Activated CD4-positive, CD25-positive, alpha-beta regulatory T cell (primary cell): ENCODE data around the gene CXXC4.

Experiments used
- DNase-seq, 4 experiments: peaks; one replicate each; lab custom pipeline; 2025; lab: John Stamatoyannopoulos, UW

CXXC4 gene

DNA sequence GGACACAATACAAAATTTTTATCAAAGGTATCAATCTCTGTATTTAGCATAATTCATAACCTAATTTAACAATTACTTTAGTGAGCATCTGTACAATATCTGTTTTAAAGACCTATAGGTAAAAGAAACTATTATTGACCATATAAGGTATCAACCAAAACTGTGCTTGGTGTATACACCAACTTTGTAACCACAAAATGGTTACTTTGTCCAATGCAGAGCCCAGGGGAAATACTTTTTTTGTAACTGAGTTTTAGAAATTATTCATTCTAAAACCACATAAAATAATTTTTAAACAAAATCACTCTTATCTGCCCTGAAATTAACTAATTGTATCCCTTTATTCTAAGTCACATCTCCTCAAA lies 5.0 kb downstream of the CXXC4 start:
- DNase-seq: no peak

DNA sequence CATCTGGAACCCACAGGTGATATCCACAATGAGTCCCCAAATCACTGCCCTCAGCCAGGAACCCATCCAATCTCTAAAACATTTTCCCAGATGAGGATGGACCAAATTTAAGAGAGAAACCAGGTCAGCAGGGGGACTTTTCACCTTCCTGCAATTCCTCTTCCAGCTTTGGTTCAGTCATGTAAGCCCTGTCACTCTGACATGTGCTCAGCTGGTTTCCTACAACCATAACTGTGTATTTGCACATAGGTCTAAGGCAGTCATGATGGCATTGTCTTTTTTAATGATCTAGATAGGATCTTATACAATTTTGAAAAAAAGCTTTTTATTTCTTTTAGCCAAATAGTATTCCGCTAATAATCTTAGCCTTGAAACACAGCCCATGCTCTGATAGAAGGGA lies 6.5 kb downstream of the CXXC4 start:
- DNase-seq: no peak

DNA sequence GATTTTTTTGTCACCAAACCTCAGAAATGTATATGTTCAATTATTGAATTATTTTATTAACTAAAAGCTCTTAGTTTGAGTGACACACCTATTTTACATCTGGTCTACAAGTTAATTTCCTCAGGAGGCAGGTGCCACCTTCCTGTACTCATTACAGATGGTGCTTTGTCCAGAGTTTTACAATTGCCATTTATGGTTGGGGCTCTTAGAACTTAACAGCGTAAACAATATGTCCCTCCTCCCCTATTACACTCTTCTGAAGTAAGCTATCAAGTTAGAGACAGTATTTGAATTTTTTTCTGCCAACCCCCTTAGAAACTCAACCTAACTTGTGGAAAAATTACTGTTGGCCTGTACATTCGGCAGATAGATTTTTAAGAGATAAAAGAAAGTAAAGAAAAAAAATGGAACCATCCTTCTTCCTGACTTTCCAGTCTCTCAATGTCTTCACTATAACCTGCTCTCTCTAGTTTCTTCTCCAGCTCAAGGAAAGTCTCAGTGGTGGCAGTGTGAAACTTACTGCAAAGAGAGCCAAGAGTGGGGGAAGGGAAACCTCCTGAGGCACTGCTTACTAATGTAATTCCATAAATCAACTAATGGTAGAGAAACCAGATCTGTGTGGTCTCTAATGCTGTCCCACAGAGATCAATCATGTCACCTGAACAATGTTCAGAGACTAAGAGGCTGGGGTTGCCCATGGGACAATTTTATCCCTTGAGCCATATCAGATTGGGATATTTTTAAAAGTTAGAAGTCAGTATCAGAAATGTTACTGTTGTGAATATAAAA lies 7.8 kb downstream of the CXXC4 start:
- no peak for DNase-seq

DNA sequence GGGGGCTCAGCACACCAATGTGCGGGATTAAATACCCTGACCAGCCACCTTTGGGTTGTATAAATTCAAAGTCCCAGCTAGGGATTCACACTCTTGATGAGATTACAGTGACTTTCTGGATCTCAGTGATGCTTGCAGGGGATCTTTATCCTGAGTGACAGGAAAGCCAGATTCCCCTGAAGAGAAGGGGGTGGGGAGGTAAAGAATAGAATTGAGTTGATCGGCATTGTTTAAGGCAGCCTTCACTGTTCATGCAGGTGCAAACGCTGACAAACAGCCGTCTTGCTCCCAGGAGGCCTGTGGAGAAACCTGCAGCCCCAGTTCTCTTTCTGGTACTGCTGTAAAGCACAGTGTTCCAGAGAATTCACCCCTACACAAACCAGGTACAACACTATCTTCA lies 19.0 kb downstream of the CXXC4 start:
- no peak for DNase-seq

DNA sequence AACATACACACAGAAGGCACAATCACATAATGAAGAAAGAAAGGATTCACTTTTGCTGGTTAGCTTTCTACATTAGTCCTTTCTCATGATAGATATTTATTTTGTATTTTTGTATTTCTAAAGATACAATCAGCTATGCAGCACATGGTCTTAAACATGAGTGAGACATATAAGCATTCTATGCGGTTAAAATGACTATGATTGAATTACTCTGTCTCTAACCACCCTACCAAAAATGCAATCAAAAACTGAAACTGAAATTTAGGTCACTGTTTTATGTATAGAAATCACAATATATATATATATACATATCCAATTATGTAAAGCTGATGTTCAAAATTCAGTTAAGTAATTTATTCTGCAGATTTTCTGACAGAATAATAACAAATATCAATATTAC lies 21.9 kb downstream of the CXXC4 start:
- DNase-seq: no peak

DNA sequence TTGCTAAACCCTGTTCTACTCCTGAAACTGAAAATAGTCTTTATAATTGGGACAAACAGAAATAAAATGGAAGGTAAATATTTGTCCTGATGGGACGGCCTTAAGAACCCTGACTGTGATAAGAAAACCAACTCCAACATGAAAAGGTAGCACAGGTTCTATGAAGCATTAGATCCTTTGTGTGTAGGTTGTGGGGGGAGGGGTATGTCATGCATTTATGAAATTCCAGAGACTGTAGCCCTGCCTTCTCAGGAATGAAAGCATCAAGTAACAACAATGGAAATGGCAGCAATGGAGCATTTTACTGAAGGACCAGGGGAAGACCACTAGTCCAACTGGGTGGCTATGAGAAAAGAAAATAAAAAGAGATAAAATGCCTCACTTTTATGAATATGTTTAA lies 23.9 kb downstream of the CXXC4 start:
- DNase-seq: no peak

DNA sequence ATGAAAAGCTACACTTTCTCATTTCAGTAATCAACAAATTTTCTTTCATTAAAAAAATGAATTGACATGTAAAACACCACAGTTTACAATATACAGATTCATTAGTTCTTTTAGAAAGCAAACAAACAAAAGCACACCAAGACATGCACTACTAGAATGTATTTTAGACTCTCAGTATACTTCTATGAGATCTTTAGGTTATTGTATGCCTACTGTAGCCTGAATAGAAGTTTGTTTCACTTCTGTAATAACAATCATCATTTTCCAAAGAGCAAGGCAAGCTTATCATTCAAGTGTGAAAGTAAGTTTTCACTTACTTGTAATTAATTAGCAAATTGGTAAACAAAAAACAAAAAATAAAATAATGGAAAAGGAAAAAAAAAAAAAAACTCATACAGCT lies 24.9 kb downstream of the CXXC4 start:
- no peak for DNase-seq

DNA sequence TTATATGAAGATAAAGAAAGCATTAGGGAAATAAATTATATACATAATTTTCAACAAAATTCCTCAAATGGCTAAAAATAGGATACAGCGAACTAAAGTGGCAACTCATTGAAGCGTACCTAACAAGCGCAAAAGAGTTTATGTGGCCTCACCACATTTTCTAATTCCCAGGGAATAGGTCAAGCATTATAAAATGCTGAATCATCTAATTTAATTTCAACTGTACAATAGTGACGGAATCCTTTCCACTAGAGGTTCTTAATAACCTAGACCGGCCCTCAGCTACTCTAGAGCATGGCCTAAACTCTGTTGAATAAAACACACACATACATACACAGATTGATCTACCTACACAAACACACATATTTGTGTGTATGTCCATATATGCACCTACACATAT lies 29.1 kb downstream of the CXXC4 start:
- no peak for DNase-seq

DNA sequence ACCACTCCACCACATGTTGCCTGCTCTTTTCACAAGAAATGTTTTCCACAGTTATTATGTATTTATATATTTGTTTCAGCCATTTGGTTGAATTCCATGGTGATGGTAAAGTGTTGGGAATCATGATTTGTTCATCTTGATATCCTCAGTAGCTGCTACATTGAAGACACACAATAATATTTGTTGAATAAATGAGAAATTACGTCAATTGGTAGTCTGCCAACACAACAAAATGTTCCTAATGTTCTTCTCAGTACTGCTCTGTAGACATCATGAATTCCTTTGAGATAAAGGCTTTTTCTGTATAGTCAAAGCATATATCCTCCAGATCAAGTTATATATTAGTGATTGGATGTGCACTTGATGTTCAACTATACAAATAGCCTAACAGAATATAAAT lies 29.5 kb downstream of the CXXC4 start:
- no peak for DNase-seq

DNA sequence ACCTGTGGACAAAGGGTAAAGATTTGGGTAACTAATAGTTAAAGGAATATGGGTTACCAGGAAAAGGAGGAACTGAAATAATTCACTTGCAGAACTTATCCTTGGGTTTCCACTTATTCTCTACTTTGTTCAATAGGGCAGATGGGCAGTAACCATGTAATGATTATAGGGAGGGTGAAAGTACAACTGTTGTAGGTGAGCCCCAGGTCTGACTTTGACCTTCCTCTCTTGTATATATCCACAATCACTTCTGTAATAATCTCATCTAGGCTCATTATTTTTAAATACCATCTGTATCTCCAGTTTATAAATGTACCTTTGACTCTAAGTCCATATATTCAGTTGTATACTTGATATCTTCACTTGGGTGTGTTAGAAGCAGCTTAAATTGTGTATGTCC lies 32.1 kb downstream of the CXXC4 start:
- DNase-seq: no peak

DNA sequence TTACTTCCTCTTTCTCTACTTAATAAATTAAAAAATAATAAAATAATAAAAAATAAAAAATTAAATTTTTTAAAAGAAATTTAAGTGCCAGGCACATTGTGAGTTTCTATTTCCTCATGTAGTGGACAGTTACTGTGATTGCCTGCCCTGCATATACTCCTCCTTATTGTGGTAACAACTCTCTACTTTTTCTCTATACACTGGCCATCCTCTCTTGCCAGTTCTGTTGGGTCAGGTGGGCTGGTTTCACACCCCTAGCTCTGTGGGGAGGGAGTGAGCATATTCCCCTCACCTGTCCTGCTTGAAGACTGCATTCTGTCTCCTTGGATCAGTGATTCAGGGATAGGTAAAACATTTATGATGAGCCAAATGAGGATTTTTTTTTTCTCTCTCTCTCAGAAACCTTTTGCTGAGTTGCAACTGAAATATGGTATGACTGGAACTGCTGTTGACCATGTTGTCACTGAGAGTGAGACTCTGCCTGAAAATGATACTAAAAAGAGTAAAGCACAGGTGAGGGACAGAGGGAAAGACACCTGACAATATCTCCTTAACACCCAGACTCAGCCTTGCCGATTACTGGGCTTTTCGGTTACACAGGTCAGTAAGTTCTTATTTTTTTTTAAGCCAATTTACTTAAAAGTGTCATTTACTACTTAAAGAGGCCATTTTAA lies 37.2 kb downstream of the CXXC4 start:
- DNase-seq: no peak

DNA sequence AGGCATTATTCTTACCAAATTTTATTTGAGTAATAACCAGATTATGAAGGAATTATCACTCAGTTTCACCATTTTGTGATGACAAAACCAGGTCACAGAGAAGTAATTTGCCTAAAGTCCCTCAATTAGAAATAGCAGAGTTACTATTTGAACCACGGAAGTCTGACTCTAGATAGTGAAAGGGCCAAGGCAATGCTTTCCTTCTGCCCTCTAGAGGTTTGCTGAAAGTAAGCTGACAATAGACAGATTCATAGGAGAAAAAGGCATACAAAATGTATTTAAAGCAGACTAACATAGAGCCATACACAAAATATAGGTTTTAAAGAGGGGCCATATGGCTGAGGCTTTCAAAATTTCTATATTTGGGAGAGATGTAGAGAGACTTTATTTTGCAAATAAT lies 43.1 kb downstream of the CXXC4 start:
- DNase-seq: no peak

DNA sequence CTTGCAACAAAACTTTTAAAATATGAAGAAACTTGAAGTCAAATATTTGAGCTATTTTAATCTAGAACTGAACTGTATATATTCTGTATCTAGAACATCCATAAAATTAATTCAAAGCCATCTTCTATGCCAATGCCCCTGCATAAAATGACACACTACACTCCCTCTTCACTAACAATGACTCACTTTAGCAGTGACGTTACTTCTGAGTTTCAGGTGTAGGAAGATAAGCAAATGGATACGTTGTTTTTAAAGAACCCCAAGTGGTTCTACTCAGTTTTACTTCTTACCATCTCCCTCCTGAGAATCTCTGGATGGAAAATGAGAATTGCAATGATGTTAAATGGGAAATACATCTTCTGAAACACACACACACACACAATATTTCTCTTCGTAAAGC lies 45.2 kb downstream of the CXXC4 start:
- DNase-seq: no peak

DNA sequence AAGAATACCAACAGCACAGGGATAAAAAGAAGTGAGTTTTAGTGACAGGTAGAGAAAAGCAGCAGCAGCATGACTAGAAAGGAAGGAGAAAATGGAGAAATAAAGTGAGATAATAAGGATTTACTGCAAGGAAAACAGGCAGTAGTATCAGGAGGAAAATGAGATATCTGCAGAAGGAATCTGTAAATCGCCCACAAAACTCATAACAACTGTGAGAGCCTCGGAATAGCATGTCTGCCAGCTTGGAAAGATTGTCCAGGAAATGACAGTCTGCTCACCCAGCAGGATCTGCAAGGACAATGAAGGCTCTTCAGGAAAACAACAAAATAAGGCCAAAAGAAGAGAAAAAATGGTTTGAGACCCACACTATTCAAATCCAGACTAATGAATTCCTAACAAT lies 47.4 kb downstream of the CXXC4 start:
- no peak for DNase-seq

DNA sequence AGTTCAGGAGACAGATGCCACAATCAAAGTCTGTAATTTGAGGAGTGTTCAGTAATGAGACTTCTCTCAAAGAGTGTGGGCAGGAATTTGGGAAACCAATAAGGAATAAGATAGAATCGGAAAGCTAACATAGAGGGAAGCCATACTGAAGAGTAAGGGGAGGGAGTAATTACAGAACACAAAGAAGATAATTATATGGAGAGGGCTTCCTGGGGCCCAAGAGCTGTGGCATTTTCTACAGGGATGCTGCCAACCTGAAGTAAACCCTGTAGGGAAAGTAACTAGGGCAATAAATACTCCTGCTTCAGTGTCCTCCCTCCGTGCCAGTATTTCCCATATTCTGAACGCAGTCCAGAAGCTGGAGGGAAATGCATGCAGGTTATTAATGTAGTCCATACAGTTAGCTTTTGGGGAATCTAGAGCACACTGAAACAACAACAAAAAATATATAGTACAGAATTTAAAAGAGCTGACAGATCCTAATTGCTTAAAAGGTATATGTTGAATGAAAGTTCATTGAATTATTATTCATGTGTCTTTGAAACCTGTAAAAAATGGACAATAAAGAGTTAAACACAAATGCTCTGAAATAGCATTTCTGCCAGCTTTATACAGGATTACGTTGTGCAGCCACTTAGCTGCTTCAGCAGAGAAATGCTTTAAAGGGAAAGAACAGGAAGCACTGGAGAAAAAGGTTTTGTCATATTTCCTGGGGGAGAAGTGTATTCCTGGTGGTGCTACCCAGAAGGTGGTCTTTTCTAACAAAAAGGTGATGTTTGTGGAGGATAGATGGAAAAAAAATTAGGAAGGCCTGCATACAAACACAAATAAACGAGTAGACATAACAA lies 48.0 kb downstream of the CXXC4 start:
- no peak for DNase-seq

DNA sequence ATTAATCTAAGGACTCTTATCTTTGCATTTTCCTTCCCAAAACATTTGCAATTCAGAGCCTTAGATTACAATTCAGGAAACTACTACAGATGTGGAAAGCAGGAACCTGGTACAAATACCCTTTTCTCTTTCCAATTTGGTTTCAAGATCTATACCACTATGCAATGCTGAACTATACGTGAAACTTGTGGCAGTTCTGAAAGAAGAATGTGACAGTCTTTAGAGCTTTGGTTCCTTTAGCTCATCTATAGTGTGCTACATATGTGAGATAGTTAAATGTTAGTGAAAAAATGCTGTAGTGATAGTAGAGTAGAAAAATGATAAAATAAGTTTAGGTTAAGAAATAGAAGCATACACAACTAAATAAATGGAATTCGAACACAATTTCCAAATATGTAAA lies 50.0 kb downstream of the CXXC4 start:
- DNase-seq: no peak

DNA sequence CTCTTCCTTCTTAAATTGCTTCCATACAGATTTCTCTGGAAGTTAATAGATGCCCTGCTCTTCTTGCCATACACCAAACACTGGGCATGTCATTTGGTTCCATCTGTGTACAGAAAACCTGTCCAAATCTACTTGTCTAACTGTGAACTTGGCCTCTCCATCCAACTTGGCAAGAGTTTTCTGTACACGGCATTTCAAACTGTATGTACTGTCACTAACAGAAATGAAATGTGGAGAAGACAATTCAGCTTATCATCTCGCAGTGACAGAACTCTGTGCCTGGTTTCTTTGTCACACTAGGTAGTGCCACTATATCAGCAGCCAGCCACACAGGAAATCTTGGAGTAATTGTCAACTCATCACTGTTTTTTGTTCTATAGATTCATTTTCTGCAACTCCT lies 58.2 kb downstream of the CXXC4 start:
- no peak for DNase-seq

DNA sequence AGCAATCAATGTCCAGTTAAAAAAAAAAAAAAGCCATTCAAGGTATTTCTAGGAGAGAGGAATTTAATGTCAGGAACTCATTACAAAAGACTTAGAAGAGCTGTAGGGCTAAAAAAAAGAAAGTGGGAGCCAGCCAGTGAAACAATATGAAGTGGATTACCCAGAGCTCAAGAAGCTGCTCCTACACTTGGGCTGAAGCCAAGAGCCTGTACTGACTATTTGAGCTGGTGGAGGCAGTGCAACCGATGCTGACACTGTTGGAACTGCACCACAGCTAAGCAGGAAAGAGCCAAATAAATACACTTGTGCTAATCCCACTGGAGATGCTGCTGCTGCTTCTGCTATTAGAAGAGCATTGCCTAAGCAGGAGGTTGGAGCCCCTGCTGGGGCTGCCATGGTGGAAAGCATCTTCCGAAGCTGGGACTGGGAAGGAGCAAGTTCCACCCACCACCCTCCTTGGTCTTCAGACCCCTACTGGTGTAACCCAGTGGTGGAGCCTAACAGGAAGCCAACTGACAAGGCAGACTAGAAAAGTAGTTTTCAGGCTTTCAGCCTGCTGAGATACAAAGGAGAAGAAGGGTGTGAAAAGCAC lies 65.4 kb downstream of the CXXC4 start:
- DNase-seq: no peak

DNA sequence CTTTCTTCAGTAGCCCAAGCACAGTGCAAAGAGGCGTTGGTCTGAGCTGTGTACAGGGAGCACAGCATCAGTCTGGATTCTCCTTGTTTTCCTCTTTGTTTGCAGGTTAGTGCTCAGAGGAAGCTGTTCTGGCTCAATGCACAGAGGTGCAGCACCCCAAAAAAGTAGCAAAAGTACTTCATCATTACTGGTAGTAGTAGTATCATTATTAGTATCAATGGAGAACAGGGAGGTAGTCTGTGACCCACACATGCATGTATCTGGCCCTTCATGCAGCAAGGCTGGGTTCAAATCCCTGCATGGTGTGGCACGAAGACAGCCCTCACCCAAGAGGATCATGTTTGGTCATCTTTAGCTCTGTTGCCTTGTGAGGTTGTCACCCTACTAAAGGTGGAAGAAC lies 68.7 kb downstream of the CXXC4 start:
- DNase-seq: no peak

DNA sequence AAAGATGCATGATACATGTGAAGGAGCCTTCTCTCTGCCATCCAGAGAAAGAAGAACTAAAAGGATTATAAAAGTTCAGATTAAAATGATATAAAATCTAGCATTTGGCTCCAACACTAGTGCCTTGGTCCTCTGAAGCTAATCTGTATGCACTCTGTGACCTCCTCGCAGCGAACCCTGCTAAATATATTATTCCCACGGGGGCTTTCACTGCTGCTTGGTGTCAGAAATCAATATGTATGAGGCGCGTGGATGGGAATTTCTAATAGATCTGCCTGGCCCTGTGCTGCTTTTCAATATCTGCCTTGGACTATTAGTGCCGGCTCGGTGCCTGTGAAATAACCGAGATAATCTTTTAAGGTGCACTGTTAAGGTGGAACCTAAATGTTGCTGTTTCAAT lies 69.7 kb downstream of the CXXC4 start:
- no peak for DNase-seq

DNA sequence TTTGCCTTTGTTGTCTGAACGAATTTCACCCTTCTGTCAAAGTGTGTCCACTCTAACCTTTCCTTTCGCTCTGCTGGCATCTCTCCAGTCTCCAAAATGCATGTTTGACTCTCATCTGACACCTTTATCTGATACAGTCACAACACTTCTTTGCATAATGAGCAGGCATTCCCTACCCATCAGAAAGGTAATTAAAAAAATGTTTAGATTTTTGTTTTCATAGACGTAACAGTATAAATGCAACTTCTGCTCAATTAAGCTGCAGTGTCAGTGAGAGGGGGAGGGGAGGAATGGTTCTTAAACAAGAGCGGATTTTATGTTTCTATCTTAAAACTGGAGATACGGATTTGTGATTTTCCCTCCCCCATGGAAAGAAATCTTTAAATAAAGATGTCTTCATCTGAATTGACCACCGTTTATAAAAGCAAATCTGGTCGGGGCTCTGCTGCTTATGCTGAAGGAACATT lies 70.2 kb downstream of the CXXC4 start:
- no peak for DNase-seq

DNA sequence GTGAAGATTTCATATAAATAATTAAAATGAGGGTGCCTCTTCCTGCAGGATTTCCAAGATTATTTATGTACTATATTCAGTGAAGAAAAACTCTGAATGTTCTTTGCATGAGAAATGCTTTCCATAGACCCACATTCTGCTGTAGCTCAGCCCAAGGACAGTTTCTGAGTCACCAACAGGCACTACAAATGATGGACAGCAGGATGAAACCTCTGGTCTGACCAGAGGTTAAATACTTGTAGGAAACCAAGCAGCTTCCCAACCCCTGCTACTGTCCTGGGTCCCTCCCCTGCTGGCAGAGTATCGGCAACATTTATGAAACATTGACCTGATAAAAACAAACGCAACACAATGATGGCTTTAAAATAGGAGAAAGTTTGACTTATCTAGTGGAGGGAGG lies 73.1 kb downstream of the CXXC4 start:
- DNase-seq: no peak

DNA sequence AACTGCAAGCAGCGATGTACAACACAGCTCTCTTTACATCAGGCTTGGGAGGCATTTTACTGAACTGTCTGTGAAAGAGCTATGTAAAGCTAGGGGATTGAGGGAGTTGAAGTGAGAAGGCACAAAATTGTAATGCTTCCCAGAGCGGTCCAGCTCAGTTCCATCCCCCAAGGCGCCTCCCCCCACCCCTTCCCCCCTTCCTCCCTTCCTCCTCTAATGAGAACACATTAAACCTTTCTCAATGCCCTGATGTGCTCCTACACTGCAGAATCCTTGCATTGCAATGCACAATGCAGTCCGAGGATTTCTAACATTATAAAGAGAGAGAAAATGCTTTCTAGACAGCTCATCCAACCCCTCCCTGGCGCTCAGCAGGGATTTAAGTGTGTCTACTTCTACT lies 73.9 kb downstream of the CXXC4 start:
- DNase-seq: no peak
